HepG2 (cell line): Measurements from ENCODE around the gene DDIAS. TPM values are rescaled to one million over a fixed set of nuclear protein-coding genes. Genes with fewer than 3 reads are reported as not detected.

Experiments used
- AHDC1 ChIP-seq: sonication (generic); formaldehyde crosslinking; IDR thresholded peaks from 2 replicates; pipeline ENCODE4 v1.5.1; 2020; ENCODE audit warnings: mild to moderate bottlenecking, missing genetic modification reagents, borderline replicate concordance
- BHLHE40 ChIP-seq: IDR thresholded peaks from 2 replicates; pipeline ENCODE4 v1.6.1; 2011; ENCODE audit warnings: low read length, improper control_type of control experiment
- HES4 ChIP-seq: sonication (generic); formaldehyde crosslinking; IDR thresholded peaks from 2 replicates; pipeline ENCODE4 v1.9.0; 2021; ENCODE audit warnings: mild to moderate bottlenecking, missing genetic modification reagents, borderline replicate concordance
- HNF1A ChIP-seq, 2 experiments: sonication (generic) in 1 of 2; formaldehyde crosslinking in 1 of 2; IDR thresholded peaks; 2 replicates each; pipeline versions ENCODE4 v1.4.0 to v1.6.1; 2016 to 2020; ENCODE audit warnings: borderline replicate concordance in 1 of 2, low read depth in 1 of 2, mild to moderate bottlenecking in 1 of 2, missing genetic modification reagents in 1 of 2
- KLF15 ChIP-seq: sonication (generic); formaldehyde crosslinking; IDR thresholded peaks from 2 replicates; pipeline ENCODE4 v1.8.1; 2023; ENCODE audit warnings: borderline replicate concordance, mild to moderate bottlenecking, inconsistent platforms, missing genetic modification reagents, mixed read lengths
- NR2C2 ChIP-seq: sonication (generic); formaldehyde crosslinking; IDR thresholded peaks from 2 replicates; pipeline ENCODE4 v1.4.0; 2020; ENCODE audit warnings: missing genetic modification reagents, mild to moderate bottlenecking, moderate library complexity, borderline replicate concordance
- STAG1 ChIP-seq: sonication (generic); formaldehyde crosslinking; IDR thresholded peaks from 2 replicates; pipeline ENCODE4 v1.4.0; 2020; ENCODE audit warnings: missing genetic modification reagents
- WIZ ChIP-seq: sonication (generic); formaldehyde crosslinking; IDR thresholded peaks from 2 replicates; pipeline ENCODE4 v1.5.1; 2020; ENCODE audit warnings: mild to moderate bottlenecking, missing genetic modification reagents
- YEATS2 ChIP-seq: sonication (generic); formaldehyde crosslinking; IDR thresholded peaks from 2 replicates; pipeline ENCODE4 v1.4.0; 2020; ENCODE audit warnings: missing genetic modification reagents, borderline replicate concordance
- ZBTB10 ChIP-seq: sonication (generic); formaldehyde crosslinking; IDR thresholded peaks from 2 replicates; pipeline ENCODE4 v1.4.0; 2020; ENCODE audit warnings: missing genetic modification reagents, borderline replicate concordance
- ZFX ChIP-seq: sonication (generic); formaldehyde crosslinking; IDR thresholded peaks from 2 replicates; pipeline ENCODE4 v1.4.0; 2020; ENCODE audit warnings: mild to moderate bottlenecking, low read depth, missing genetic modification reagents, moderate library complexity
- ZNF292 ChIP-seq: sonication (generic); formaldehyde crosslinking; IDR thresholded peaks from 2 replicates; pipeline ENCODE4 v1.8.1; 2022; ENCODE audit warnings: mild to moderate bottlenecking, low read depth, missing genetic modification reagents, borderline replicate concordance
- ZNF326 ChIP-seq: sonication (generic); formaldehyde crosslinking; IDR thresholded peaks from 2 replicates; pipeline ENCODE4 v1.4.0; 2020; ENCODE audit warnings: missing genetic modification reagents, borderline replicate concordance
- polyA plus RNA-seq, 8 experiments: library from polyadenylated mRNA; depleted of rRNA in 3 of 8; stranded (reverse) in 7 of 8; unstranded in 1 of 8; fragments of >200 nt; fragmentation: Illumina TruSeq in 4 of 8; extraction: Trizol in 4 of 8; gene quantifications; 2 replicates each; pipeline versions ENCODE4 v1.2.1 to v1.2.3, GENCODE V29; 2011 to 2016; ENCODE audit warnings: low read depth in 4 of 8, missing spikeins in 1 of 8, mixed read lengths in 1 of 8; ENCODE audit not compliant: insufficient read depth in 1 of 8
- total RNA-seq, 5 experiments: library from RNA; depleted of rRNA; stranded (reverse); fragments of >200 nt; fragmentation: Illumina TruSeq; extraction: Trizol; gene quantifications; 2 replicates each; pipeline ENCODE4 v1.2.3, GENCODE V29; 2016; ENCODE audit warnings: low read depth in 1 of 5

DDIAS gene
- total and polyA plus RNA-seq, 2 of the 13 experiments (the other 11 are each of a cell fraction or from before 2014, with no cell fraction given): 3.5 to 13.0 TPM

GRCh38 chr11:82900277-82901164 is 1.0 kb upstream of the DDIAS start, which contains the start of gene PRCP (continued):
- TF ChIP-seq ZFX (CRISPR knock-in tag) (peak; percentile 97), AHDC1 (CRISPR knock-in tag) (no peak), HES4 (CRISPR knock-in tag) (no peak), YEATS2 (CRISPR knock-in tag) (no peak; the same call in 1 of the 2 replicates), ZNF326 (CRISPR knock-in tag) (no peak), STAG1 (no peak), NR2C2 (no peak), BHLHE40 (0 out of 2 replicates have a peak, but pooled peaks have one; percentile 43), HNF1A (IDR thresholded peaks at IDR 0.05; ENCODE audit: low read depth) (no peak), HNF1A (CRISPR knock-in tag; IDR thresholded peaks at IDR 0.05; ENCODE audit: borderline replicate concordance) (peak; percentile 21; the same call in 1 of the 2 replicates), ZBTB10 (no peak; the same call in 1 of the 2 replicates), WIZ (0 out of 2 replicates have a peak, but pooled peaks have one; percentile 20), KLF15 (no peak), ZNF292 (CRISPR knock-in tag) (peak; percentile 84)
